ENCODE measurements around the gene CRYBG1.

The CRYBG1 gene

GRCh38 chr6:106470316-106470715, 109.8 kb downstream of the CRYBG1 start:
- H3K36me3 ChIP-seq (ENCODE audit: insufficient read depth, low read length): no peaks in the 10 kb centered on the region
- H3K9me3 ChIP-seq (ENCODE audit: insufficient read depth, low read depth, low read length): no peaks in the 10 kb centered on the region
- H4K20me1 ChIP-seq (ENCODE audit: insufficient read depth, low read length, poor library complexity, severe bottlenecking): no peaks in the 10 kb centered on the region
- H3K9me2 ChIP-seq (replicated peaks; ENCODE audit: low read depth, low read length): no peaks in the 10 kb centered on the region
- no peak overlapping the region for H3K9ac ChIP-seq (ENCODE audit: low read depth, low read length, poor library complexity, severe bottlenecking)
- H3F3A ChIP-seq (ENCODE audit: low read depth): no peaks in the 10 kb centered on the region
- TF ChIP-seq EZH2phosphoT487 (IDR thresholded peaks at IDR 0.05; ENCODE audit: borderline replicate concordance) (no peak), CTCF (conservative IDR thresholded peaks at IDR 0.05; ENCODE audit: low read length) (no peak)
- no peaks in the 10 kb centered on the region for H3K4me1 ChIP-seq (ENCODE audit: insufficient read depth, low read length, poor library complexity, severe bottlenecking)
- H2AFZ ChIP-seq (ENCODE audit: low read length): no peak overlapping the region
- no peak overlapping the region for H3K4me2 ChIP-seq (ENCODE audit: low read depth, low read length, poor library complexity, severe bottlenecking)
- H3K79me2 ChIP-seq (ENCODE audit: insufficient read depth, low read length): no peaks in the 10 kb centered on the region
- no peak overlapping the region for H3K4me3 ChIP-seq (ENCODE audit: low read length, poor library complexity, severe bottlenecking)
- no peaks in the 10 kb centered on the region for H3K27me3 ChIP-seq (ENCODE audit: insufficient read depth, low read length, poor library complexity, severe bottlenecking)

- Histone ChIP-seq H3K9me2 (replicated peaks; ENCODE audit: low read depth, low read length) (no peaks in the 10 kb centered on the region), H3K4me3 (ENCODE audit: low read length, poor library complexity, severe bottlenecking) (no peak overlapping the region), H3K9me3 (ENCODE audit: insufficient read depth, low read depth, low read length) (no peaks in the 10 kb centered on the region), H3K4me1 (ENCODE audit: insufficient read depth, low read length, poor library complexity, severe bottlenecking) (no peaks in the 10 kb centered on the region), H3K9ac (ENCODE audit: low read depth, low read length, poor library complexity, severe bottlenecking) (no peak overlapping the region), H4K20me1 (ENCODE audit: insufficient read depth, low read length, poor library complexity, severe bottlenecking) (no peaks in the 10 kb centered on the region), H3K4me2 (ENCODE audit: low read depth, low read length, poor library complexity, severe bottlenecking) (no peak overlapping the region), H2AFZ (ENCODE audit: low read length) (no peak overlapping the region), H3K36me3 (ENCODE audit: insufficient read depth, low read length) (no peaks in the 10 kb centered on the region), H3K27me3 (ENCODE audit: insufficient read depth, low read length, poor library complexity, severe bottlenecking) (no peaks in the 10 kb centered on the region), H3F3A (ENCODE audit: low read depth) (no peaks in the 10 kb centered on the region), H3K79me2 (ENCODE audit: insufficient read depth, low read length) (no peaks in the 10 kb centered on the region)
- TF ChIP-seq EZH2phosphoT487 (IDR thresholded peaks at IDR 0.05; ENCODE audit: borderline replicate concordance): no peak
- TF ChIP-seq CTCF (conservative IDR thresholded peaks at IDR 0.05; ENCODE audit: low read length): no peak
Observed at GRCh38 chr6:106470811-106471210, 110.3 kb downstream of the CRYBG1 start.

- Histone ChIP-seq H2AFZ (ENCODE audit: low read length) (no peak overlapping the region), H3K9me3 (ENCODE audit: insufficient read depth, low read depth, low read length) (no peaks in the 10 kb centered on the region), H3K4me2 (ENCODE audit: low read depth, low read length, poor library complexity, severe bottlenecking) (no peak overlapping the region), H4K20me1 (ENCODE audit: insufficient read depth, low read length, poor library complexity, severe bottlenecking) (no peaks in the 10 kb centered on the region), H3K79me2 (ENCODE audit: insufficient read depth, low read length) (no peaks in the 10 kb centered on the region), H3K4me3 (ENCODE audit: low read length, poor library complexity, severe bottlenecking) (no peak overlapping the region), H3F3A (ENCODE audit: low read depth) (no peaks in the 10 kb centered on the region), H3K36me3 (ENCODE audit: insufficient read depth, low read length) (no peaks in the 10 kb centered on the region), H3K9me2 (replicated peaks; ENCODE audit: low read depth, low read length) (no peaks in the 10 kb centered on the region), H3K9ac (ENCODE audit: low read depth, low read length, poor library complexity, severe bottlenecking) (no peak overlapping the region), H3K4me1 (ENCODE audit: insufficient read depth, low read length, poor library complexity, severe bottlenecking) (peaks cover 17% of the 10 kb centered on the region), H3K27me3 (ENCODE audit: insufficient read depth, low read length, poor library complexity, severe bottlenecking) (no peaks in the 10 kb centered on the region)
- no peak for TF ChIP-seq CTCF (conservative IDR thresholded peaks at IDR 0.05; ENCODE audit: low read length)
- TF ChIP-seq EZH2phosphoT487 (IDR thresholded peaks at IDR 0.05; ENCODE audit: borderline replicate concordance): no peak
Observed at GRCh38 chr6:106473812-106474211, 113.3 kb downstream of the CRYBG1 start.

Measured in Loucy (cell line).